Neural cell (in vitro differentiated cells): Measurements from ENCODE around the gene HOXC9.

Experiments used
- EP300 ChIP-seq: fragments of 450-650 bp; conservative IDR thresholded peaks from 2 replicates; pipeline ENCODE4 v1.6.1; 2014; ENCODE audit warnings: antibody characterized with exemption, mild to moderate bottlenecking, moderate library complexity; ENCODE audit not compliant: poor library complexity, severe bottlenecking
- MXI1 ChIP-seq: fragments of 450-650 bp; conservative IDR thresholded peaks from 2 replicates; pipeline ENCODE4 v1.6.1; 2014; ENCODE audit warnings: antibody characterized with exemption, mild to moderate bottlenecking; ENCODE audit not compliant: poor library complexity, severe bottlenecking
- POLR2AphosphoS5 ChIP-seq: IDR thresholded peaks from 2 replicates; pipeline ENCODE4 v1.6.1; 2012
- RAD21 ChIP-seq: fragments of 450-650 bp; conservative IDR thresholded peaks from 2 replicates; pipeline ENCODE4 v1.6.1; 2014; ENCODE audit warnings: antibody characterized with exemption, mild to moderate bottlenecking, moderate library complexity
- SMC3 ChIP-seq: fragments of 450-650 bp; conservative IDR thresholded peaks from 2 replicates; pipeline ENCODE4 v1.6.1; 2014; ENCODE audit warnings: antibody characterized with exemption, mild to moderate bottlenecking, moderate library complexity; ENCODE audit not compliant: poor library complexity
- TAF1 ChIP-seq: IDR thresholded peaks from 2 replicates; pipeline ENCODE4 v1.6.1; 2012; ENCODE audit warnings: low read depth
- TF ChIP-seq, protein P1 (sequence below): fragments of 450-650 bp; IDR thresholded peaks from 2 replicates; pipeline ENCODE4 v1.5.1; 2014; ENCODE audit warnings: antibody characterized with exemption, mild to moderate bottlenecking, moderate library complexity; ENCODE audit not compliant: poor library complexity, severe bottlenecking
- TF ChIP-seq, protein P2 (sequence below): IDR thresholded peaks from 2 replicates; pipeline ENCODE4 v1.6.1; 2012; ENCODE audit warnings: borderline replicate concordance

DNA sequence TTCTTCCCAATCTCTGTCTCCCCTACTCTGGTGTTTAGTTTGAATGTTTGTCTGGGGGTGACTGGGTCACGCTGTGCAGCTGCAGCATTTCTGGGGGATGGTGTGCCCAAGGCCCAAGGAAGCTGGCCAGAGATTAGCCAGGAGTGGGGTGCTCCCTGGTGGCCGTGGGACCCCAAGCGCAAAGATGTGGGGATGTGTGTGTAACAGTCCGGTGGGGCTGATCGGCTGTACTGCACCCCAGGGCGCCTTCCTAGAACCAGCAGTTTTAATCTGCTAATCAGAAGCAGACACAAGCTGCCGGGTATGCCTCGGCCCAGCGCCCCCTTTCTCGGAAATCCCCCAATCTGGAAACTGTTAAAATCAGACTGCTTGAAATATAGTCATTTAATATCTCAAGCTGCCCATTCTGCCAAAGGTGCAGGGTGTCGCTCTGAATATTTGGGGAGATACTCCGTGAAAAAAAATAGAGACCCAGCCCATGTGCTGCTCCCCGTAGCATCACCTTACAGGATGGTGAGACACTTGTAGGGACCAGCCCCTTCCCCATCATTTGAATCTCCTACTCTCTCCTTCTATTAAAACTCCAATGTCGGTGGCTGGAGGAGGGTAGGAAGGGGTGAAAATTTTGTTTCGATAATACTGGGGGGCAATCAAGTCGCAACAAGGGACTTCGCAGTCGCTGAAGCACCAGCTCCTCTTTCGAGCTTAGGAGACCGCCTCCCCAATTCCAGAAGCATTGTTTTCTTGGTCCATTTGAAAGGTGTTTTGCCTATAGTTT is 4.3 kb downstream of the HOXC9 start:
- TF ChIP-seq, protein P1, sequence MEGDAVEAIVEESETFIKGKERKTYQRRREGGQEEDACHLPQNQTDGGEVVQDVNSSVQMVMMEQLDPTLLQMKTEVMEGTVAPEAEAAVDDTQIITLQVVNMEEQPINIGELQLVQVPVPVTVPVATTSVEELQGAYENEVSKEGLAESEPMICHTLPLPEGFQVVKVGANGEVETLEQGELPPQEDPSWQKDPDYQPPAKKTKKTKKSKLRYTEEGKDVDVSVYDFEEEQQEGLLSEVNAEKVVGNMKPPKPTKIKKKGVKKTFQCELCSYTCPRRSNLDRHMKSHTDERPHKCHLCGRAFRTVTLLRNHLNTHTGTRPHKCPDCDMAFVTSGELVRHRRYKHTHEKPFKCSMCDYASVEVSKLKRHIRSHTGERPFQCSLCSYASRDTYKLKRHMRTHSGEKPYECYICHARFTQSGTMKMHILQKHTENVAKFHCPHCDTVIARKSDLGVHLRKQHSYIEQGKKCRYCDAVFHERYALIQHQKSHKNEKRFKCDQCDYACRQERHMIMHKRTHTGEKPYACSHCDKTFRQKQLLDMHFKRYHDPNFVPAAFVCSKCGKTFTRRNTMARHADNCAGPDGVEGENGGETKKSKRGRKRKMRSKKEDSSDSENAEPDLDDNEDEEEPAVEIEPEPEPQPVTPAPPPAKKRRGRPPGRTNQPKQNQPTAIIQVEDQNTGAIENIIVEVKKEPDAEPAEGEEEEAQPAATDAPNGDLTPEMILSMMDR = peak; percentile 44
- TF ChIP-seq, protein P2, sequence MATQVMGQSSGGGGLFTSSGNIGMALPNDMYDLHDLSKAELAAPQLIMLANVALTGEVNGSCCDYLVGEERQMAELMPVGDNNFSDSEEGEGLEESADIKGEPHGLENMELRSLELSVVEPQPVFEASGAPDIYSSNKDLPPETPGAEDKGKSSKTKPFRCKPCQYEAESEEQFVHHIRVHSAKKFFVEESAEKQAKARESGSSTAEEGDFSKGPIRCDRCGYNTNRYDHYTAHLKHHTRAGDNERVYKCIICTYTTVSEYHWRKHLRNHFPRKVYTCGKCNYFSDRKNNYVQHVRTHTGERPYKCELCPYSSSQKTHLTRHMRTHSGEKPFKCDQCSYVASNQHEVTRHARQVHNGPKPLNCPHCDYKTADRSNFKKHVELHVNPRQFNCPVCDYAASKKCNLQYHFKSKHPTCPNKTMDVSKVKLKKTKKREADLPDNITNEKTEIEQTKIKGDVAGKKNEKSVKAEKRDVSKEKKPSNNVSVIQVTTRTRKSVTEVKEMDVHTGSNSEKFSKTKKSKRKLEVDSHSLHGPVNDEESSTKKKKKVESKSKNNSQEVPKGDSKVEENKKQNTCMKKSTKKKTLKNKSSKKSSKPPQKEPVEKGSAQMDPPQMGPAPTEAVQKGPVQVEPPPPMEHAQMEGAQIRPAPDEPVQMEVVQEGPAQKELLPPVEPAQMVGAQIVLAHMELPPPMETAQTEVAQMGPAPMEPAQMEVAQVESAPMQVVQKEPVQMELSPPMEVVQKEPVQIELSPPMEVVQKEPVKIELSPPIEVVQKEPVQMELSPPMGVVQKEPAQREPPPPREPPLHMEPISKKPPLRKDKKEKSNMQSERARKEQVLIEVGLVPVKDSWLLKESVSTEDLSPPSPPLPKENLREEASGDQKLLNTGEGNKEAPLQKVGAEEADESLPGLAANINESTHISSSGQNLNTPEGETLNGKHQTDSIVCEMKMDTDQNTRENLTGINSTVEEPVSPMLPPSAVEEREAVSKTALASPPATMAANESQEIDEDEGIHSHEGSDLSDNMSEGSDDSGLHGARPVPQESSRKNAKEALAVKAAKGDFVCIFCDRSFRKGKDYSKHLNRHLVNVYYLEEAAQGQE = no peak
- no peak for TF ChIP-seq MXI1
- TF ChIP-seq EP300 = no peak
- TF ChIP-seq POLR2AphosphoS5 = no peak
- TF ChIP-seq SMC3 = peak; percentile 55
- TF ChIP-seq RAD21 = peak; percentile 53
- TF ChIP-seq TAF1 = no peak
